Sciatic nerve (tissue), 2 donors: ENCODE data around the gene LDLR. TPM values are rescaled to one million over a fixed set of nuclear protein-coding genes. Genes with fewer than 3 reads are reported as not detected.
"Not testable (repeated sequence)": the region's sequence is repeated elsewhere in the genome, so short reads cannot be mapped to it uniquely, and the experiment has no call there.

Source experiments
- ATAC-seq: fragments of 200-7000 bp; cut with Tn5 transposase; one replicate; pipeline ENCODE4 v1.9.1; 2020; ENCODE audit warnings: mild to moderate bottlenecking, moderate library complexity
- DNase-seq: peaks from one replicate; pipeline ENCODE4 v3.0.0-alpha.2; 2020; ENCODE audit warnings: low spot score
- intact Hi-C: fragments of 100-400 bp; cut with DNase I; formaldehyde crosslinking; loops from one replicate; pipeline ENCODE4 v1.14.2; 2022
- total RNA-seq: library from RNA; stranded (reverse); fragmentation: NEBNext Ultra II Directional; extraction: Animal tissue kit (Norgen Biotek cat#: 25700); gene quantifications from one replicate; pipeline ENCODE4 v1.2.1, GENCODE V29; 2021
- donor health status: DM: no; HTN: no; CAD: no.
- donor health status: DM: no; HTN: no; CAD: no.

Gene LDLR
- total RNA-seq, 1 donor from 2014 or later, result 155 TPM

- no peak for ATAC-seq
- DNase-seq, result no peak
- intact Hi-C loops, result no loop called here
Observed at GRCh38 chr19:11098327-11098726, 9.1 kb downstream of the LDLR start.

DNA sequence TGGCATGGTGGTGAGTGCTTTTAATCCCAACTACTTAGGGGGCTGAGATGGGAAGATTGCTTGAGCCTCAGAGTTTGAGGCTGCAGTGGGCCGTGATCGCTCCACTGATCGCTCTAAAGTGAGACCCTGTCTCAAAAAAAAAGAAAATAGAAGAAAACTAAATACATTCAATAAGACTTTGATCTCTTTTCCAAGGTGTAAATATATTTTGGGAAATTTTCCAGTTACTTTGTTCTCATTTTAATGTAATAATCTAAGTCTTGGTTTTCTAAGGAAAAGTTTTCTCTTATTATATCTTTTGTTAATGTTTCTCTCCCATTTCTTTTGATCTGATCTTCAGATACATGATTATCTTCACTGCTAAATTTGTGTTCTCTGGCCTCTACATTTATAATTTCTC is 9.6 kb downstream of the LDLR start:
- ATAC-seq (no peak), DNase-seq (no peak)
- intact Hi-C loops, result no loop called here

GRCh38 chr19:11100049-11100448 is 10.8 kb downstream of the LDLR start:
- intact Hi-C loops, result no loop called here
- ATAC-seq, result no peak
- DNase-seq, result no peak

DNA sequence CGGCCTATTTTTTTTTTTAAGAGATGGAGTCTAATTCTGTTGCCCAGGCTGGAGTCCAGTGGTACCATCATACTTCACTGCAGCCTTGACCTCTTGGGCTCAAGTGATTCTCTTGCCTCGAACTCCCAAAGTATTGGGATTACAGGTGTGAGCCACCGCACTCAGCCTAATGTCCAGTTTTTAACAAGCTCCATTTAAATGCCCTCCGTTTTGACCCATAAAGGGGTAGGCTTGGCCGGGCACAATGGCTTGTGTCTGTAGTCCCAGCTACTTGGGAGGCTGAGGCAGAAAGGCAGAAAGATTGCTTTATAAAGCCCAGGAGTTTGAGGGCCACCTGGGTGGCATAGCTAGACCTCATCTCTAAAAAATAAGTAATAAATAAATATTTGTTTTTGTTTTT is 11.8 kb downstream of the LDLR start:
- intact Hi-C loops, result no loop called here
- ATAC-seq (no peak), DNase-seq (no peak)

DNA sequence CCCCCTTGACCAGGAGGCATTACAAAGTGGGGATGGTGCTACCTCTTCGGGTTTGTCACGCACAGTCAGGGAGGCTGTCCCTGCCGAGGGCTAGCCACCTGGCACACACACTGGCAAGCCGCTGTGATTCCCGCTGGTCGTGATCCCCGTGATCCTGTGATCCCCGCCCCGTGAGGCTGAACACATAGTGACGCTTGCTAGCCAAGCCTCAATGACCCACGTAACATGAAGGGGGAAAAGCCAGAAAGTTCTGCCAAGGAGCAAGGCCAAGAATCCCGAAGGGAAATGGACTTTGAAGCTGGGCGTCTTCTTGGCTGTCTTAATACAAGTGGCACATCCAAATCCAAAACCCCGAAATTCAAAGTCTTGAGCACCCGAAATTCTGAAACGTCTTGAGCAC is 13.7 kb downstream of the LDLR start:
- intact Hi-C loops, result no loop called here
- DNase-seq (no peak), ATAC-seq (peak; percentile 63)

DNA sequence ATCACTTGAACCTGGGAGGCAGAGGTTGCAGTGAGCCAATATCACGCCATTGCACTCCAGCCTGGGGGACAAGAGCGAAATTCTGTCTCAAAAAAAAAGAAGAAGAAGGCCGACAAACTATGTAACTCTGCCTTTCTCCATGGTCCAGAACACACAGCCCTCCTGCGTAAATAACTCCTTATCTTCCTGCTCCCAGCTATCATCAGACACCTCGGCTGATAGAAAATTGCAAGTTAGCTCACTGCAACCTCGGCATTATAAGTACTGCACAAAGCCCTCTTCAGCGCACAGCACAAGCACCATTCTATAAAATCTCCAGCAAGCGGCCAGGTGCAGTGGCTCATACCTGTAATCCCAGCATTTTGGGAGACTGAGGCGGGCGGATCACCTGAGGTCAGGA is 14.4 kb downstream of the LDLR start:
- intact Hi-C loops, DNase-seq, ATAC-seq: not testable (repeated sequence)

- intact Hi-C loops, result no loop called here
- ATAC-seq (no peak), DNase-seq (no peak)
Observed at GRCh38 chr19:11105014-11105636, 15.9 kb downstream of the LDLR start.

GRCh38 chr19:11106477-11106876 is 17.2 kb downstream of the LDLR start:
- DNase-seq, result no peak
- intact Hi-C loops, result no loop called here
- ATAC-seq, result no peak

DNA sequence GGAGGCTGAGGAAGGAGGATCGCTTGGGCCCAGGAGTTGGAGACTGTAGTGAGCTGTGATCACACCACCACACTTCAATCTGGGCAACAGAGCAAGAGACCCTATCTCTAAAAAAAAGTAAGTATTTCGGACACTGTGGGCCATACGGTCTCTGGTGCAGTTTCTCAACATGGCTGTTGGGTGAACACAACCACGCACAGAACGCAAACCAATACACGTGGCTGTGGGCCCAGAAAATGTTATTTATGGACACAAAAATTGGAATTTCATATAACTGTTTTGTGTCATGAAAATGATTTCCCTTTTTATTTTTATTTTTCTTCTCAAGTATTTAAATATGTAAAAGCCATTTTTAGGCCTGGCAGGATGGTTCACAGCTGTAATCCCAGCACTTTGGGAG is 19.5 kb downstream of the LDLR start:
- intact Hi-C loops, result no loop called here
- no peak for ATAC-seq
- DNase-seq, result no peak

DNA sequence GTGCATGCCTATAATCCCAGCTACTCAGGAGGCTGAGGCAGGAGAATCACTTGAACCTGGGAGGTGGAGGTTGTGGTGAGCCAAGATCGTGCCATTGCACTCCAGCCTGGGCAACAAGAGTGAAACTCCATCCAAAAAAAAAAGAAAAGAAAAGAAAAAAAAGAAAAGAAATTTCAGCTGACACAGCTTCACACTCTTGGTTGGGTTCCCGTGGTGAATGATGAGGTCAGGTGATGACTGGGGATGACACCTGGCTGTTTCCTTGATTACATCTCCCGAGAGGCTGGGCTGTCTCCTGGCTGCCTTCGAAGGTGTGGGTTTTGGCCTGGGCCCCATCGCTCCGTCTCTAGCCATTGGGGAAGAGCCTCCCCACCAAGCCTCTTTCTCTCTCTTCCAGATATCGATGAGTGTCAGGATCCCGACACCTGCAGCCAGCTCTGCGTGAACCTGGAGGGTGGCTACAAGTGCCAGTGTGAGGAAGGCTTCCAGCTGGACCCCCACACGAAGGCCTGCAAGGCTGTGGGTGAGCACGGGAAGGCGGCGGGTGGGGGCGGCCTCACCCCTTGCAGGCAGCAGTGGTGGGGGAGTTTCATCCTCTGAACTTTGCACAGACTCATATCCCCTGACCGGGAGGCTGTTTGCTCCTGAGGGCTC is 22.0 kb downstream of the LDLR start:
- intact Hi-C loops, result no loop called here
- no peak for ATAC-seq

GRCh38 chr19:11111771-11112144 is 22.5 kb downstream of the LDLR start:
- DNase-seq (no peak), ATAC-seq (no peak)
- intact Hi-C loops, result no loop called here

More for the DNA sequence above, 22.0 kb downstream of the LDLR start:
- no peak for DNase-seq

- ATAC-seq, result no peak
- no peak for DNase-seq
- intact Hi-C loops, result no loop called here
Observed at GRCh38 chr19:11113140-11113708, 24.0 kb downstream of the LDLR start.

DNA sequence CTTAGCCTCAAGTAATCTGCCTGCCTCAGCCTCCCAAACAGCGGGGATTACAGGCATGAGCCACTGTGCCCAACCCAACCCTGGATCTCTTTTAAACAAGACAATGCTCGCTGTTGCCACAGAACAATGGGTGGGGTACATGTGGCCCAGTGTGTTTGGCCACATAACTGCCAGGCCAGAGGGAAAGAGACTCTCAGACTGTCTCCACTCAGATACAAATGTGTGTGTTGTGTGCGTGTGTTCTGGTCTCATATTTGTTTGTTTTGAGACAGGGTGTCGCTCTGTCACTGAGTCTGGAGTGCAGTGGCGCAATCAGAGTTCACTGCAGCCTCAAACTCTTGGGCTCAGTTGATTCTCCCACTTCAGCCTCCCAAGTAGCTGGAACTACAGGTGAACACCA is 25.8 kb downstream of the LDLR start:
- no peak for DNase-seq
- ATAC-seq, result no peak
- intact Hi-C loops, result loop anchor here (5.0 kb wide), 1 partner anchor 78 kb away; no protein-coding TSS in a partner anchor

GRCh38 chr19:11115895-11116446 is 26.7 kb downstream of the LDLR start:
- ATAC-seq (peak; percentile 22), DNase-seq (no peak)
- intact Hi-C loops, result loop anchor here (5.0 kb wide), 1 partner anchor 79 kb away; no protein-coding TSS in a partner anchor

DNA sequence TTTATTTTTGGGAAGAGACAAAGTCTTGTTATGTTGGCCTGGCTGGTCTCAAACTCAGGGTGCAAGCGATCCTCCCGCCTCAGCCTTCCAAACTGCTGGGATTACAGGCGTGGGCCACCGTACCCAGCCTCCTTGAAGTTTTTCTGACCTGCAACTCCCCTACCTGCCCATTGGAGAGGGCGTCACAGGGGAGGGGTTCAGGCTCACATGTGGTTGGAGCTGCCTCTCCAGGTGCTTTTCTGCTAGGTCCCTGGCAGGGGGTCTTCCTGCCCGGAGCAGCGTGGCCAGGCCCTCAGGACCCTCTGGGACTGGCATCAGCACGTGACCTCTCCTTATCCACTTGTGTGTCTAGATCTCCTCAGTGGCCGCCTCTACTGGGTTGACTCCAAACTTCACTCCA is 27.2 kb downstream of the LDLR start:
- ATAC-seq, result no peak
- no peak for DNase-seq
- intact Hi-C loops, result loop anchor here (5.0 kb wide), 1 partner anchor 79 kb away; no protein-coding TSS in a partner anchor

GRCh38 chr19:11121963-11122362 is 32.7 kb downstream of the LDLR start:
- ATAC-seq, DNase-seq, intact Hi-C loops: not testable (repeated sequence)

GRCh38 chr19:11123114-11123513 is 33.9 kb downstream of the LDLR start:
- intact Hi-C loops, result no loop called here
- DNase-seq (no peak), ATAC-seq (no peak)

GRCh38 chr19:11124157-11124556 is 34.9 kb downstream of the LDLR start:
- intact Hi-C loops, DNase-seq, ATAC-seq: not testable (repeated sequence)

- DNase-seq, result peak; percentile 90
- intact Hi-C loops, result no loop called here
- ATAC-seq, result peak; percentile 82
Observed at GRCh38 chr19:11125994-11126685, 36.9 kb downstream of the LDLR start.

DNA sequence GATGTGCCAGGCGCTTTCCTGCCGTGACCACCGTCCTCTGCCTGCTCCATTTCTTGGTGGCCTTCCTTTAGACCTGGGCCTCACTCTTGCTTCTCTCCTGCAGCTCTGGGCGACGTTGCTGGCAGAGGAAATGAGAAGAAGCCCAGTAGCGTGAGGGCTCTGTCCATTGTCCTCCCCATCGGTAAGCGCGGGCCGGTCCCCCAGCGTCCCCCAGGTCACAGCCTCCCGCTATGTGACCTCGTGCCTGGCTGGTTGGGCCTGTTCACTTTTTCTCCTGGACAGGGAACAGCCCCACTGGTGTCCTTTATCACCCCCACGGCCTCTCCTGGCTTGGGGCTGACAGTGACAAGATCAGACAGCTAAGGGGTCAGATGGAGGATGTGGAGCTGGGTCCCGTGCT is 38.6 kb downstream of the LDLR start:
- DNase-seq (no peak), ATAC-seq (no peak)
- intact Hi-C loops, result no loop called here
